Upper lobe of left lung (tissue), 6 donors: ENCODE measurements around the gene PXDN. TPM values are rescaled to one million over a fixed set of nuclear protein-coding genes. Genes with fewer than 3 reads are reported as not detected.

Source experiments
- ATAC-seq, 2 donors: fragments of 200-7000 bp; cut with Tn5 transposase; one replicate each; pipeline ENCODE4 v1.9.1; 2022; ENCODE audit warnings: mild to moderate bottlenecking in 2 of 2, moderate library complexity in 2 of 2; ENCODE audit not compliant: low FRiP score in 2 of 2
- DNase-seq, 2 donors: peaks; one replicate each; pipeline ENCODE4 v3.0.0-alpha.2; 2019 to 2020
- H3K27ac ChIP-seq, 4 donors: fragments of 200-600 bp; sonication (generic); one replicate each; pipeline ENCODE4 v1.5.1; 2016 to 2019
- H3K27me3 ChIP-seq, 4 donors: fragments of 200-600 bp; sonication (generic); one replicate each; pipeline ENCODE4 v1.5.1; 2017 to 2019
- H3K36me3 ChIP-seq, 4 donors: fragments of 200-600 bp; sonication (generic); one replicate each; pipeline ENCODE4 v1.5.1; 2016 to 2019
- H3K4me1 ChIP-seq, 4 donors: fragments of 200-600 bp; sonication (generic); one replicate each; pipeline ENCODE4 v1.5.1; 2018 to 2019
- H3K4me3 ChIP-seq, 4 donors: fragments of 200-600 bp; sonication (generic); one replicate each; pipeline ENCODE4 v1.5.1; 2017 to 2019; ENCODE audit warnings: mild to moderate bottlenecking in 2 of 4, moderate library complexity in 1 of 4
- H3K9me3 ChIP-seq, 4 donors: fragments of 200-600 bp; sonication (generic); one replicate each; pipeline ENCODE4 v1.5.1; 2018 to 2019
- CTCF ChIP-seq, 6 experiments: fragments of 450-650 bp in 4 of 6; fragments of 200-600 bp in 2 of 6; sonication (generic) in 2 of 6; IDR thresholded peaks; one replicate each; pipeline ENCODE4 v1.5.1; 2016 to 2019; ENCODE audit warnings: antibody characterized with exemption in 6 of 6
- EP300 ChIP-seq, 4 donors: sonication (generic); formaldehyde crosslinking; IDR thresholded peaks; one replicate each; pipeline ENCODE4 v1.5.1; 2017; ENCODE audit warnings: antibody characterized with exemption in 4 of 4, control low read depth in 2 of 4
- POLR2A ChIP-seq, 4 donors: fragments of 450-650 bp; IDR thresholded peaks; one replicate each; pipeline ENCODE4 v1.5.1; 2016 to 2017; ENCODE audit warnings: antibody characterized with exemption in 4 of 4, mild to moderate bottlenecking in 2 of 4
- POLR2AphosphoS5 ChIP-seq, 2 donors: sonication (generic); formaldehyde crosslinking; IDR thresholded peaks; one replicate each; pipeline ENCODE4 v1.5.1; 2017; ENCODE audit warnings: antibody characterized with exemption in 2 of 2
- WGBS, 2 donors: methylation state at CpG; one replicate each; pipeline ENCODE4 v1.1.5; 2017 to 2018; 5-methylcytosine and 5-hydroxymethylcytosine counted together
- total RNA-seq, 6 donors: library from RNA; depleted of rRNA in 4 of 6; stranded (reverse); fragments of >200 nt in 4 of 6; gene quantifications; one replicate each; pipeline versions ENCODE4 v1.1.0 to v1.2.1, GENCODE V29; 2016 to 2021
- donor health status: DM: no; HTN: no; CAD: no; lungs with moderate emphysema.
- donor health status: DM: no; HTN: yes; CAD: no; lungs with severe emphysema.

The PXDN gene
- total RNA-seq, 6 donors from 2014 or later: 20.8 to 65.6 (median 38.5) TPM

GRCh38 chr2:1601067-1601412, 143.3 kb downstream of the PXDN start:
- no peak for TF ChIP-seq EP300 (IDR thresholded peaks at IDR 0.05)
- TF ChIP-seq CTCF (IDR thresholded peaks at IDR 0.05): no peak
- TF ChIP-seq POLR2A (IDR thresholded peaks at IDR 0.05): no peak
- TF ChIP-seq POLR2AphosphoS5 (IDR thresholded peaks at IDR 0.05): no peak
- H3K27me3 ChIP-seq: no peaks in the 10 kb centered on the region
- ATAC-seq: no peak
- H3K9me3 ChIP-seq: no peaks in the 10 kb centered on the region
- DNase-seq: no peak
- peaks cover 19 to 47% (median 36%) of the 10 kb centered on the region in 4 donors for H3K4me1 ChIP-seq
- WGBS, 2 donors: 54 to 63% methylated on average over 3 to 5 of the region's 5 CpGs
- H3K27ac ChIP-seq: peak overlapping the region; percentile 50 to 80 (median 67)
- H3K4me3 ChIP-seq: no peak overlapping the region
- no peaks in the 10 kb centered on the region for H3K36me3 ChIP-seq

- DNase-seq: peak in 1 of 2 donors; percentile 68
- TF ChIP-seq CTCF (IDR thresholded peaks at IDR 0.05) (no peak), EP300 (IDR thresholded peaks at IDR 0.05) (peak in 2 of 4 donors; percentile 13 to 43), POLR2A (IDR thresholded peaks at IDR 0.05) (no peak), POLR2AphosphoS5 (IDR thresholded peaks at IDR 0.05) (no peak)
- Histone ChIP-seq H3K27me3 (no peaks in the 10 kb centered on the region), H3K27ac (peak overlapping the region; percentile 50 to 80 (median 67)), H3K36me3 (no peaks in the 10 kb centered on the region), H3K4me3 (no peak overlapping the region), H3K9me3 (no peaks in the 10 kb centered on the region), H3K4me1 (peaks cover 14 to 40% (median 30%) of the 10 kb centered on the region in 4 donors)
- WGBS, 2 donors: 70 to 77% methylated on average over 28 to 29 of the region's 29 CpGs
- ATAC-seq: peak in 1 of 2 donors; percentile 50
Measured at GRCh38 chr2:1600191-1601066, 143.9 kb downstream of the PXDN start.

GRCh38 chr2:1599301-1600085, 144.8 kb downstream of the PXDN start:
- no peak overlapping the region for H3K4me3 ChIP-seq
- peak overlapping the region in 2 of 4 donors; percentile 44 to 80 for H3K27ac ChIP-seq
- no peaks in the 10 kb centered on the region for H3K27me3 ChIP-seq
- H3K4me1 ChIP-seq: peaks cover 14 to 31% (median 24%) of the 10 kb centered on the region in 4 donors
- 86 to 88% methylated on average over 17 of the region's 17 CpGs for WGBS, 2 donors
- ATAC-seq: no peak
- DNase-seq: no peak
- no peaks in the 10 kb centered on the region for H3K36me3 ChIP-seq
- H3K9me3 ChIP-seq: no peaks in the 10 kb centered on the region
- no peak for TF ChIP-seq POLR2A (IDR thresholded peaks at IDR 0.05)
- no peak for TF ChIP-seq EP300 (IDR thresholded peaks at IDR 0.05)
- TF ChIP-seq CTCF (IDR thresholded peaks at IDR 0.05): no peak
- TF ChIP-seq POLR2AphosphoS5 (IDR thresholded peaks at IDR 0.05): no peak

- Histone ChIP-seq H3K36me3 (no peaks in the 10 kb centered on the region), H3K27me3 (no peaks in the 10 kb centered on the region), H3K4me1 (peaks cover 14 to 31% (median 24%) of the 10 kb centered on the region in 4 donors), H3K27ac (no peak overlapping the region), H3K9me3 (no peaks in the 10 kb centered on the region), H3K4me3 (no peak overlapping the region)
- DNase-seq: no peak
- no peak for ATAC-seq
- TF ChIP-seq POLR2AphosphoS5 (IDR thresholded peaks at IDR 0.05): no peak
- TF ChIP-seq CTCF (IDR thresholded peaks at IDR 0.05): no peak
- TF ChIP-seq POLR2A (IDR thresholded peaks at IDR 0.05): no peak
- no peak for TF ChIP-seq EP300 (IDR thresholded peaks at IDR 0.05)
- WGBS, 2 donors: 91 to 93% methylated on average over 10 of the region's 10 CpGs
Measured at GRCh38 chr2:1598800-1599199, 145.5 kb downstream of the PXDN start.
